C4-2B (cell line): ENCODE measurements around the gene GPD1.

Source experiments
- ZFX ChIP-seq: fragments of 450-650 bp; IDR thresholded peaks from 2 replicates; pipeline ENCODE4 v1.6.1; 2017
- TF ChIP-seq, protein P1 (sequence below): fragments of 450-650 bp; conservative IDR thresholded peaks from 2 replicates; pipeline ENCODE4 v1.5.1; 2017; ENCODE audit warnings: mild to moderate bottlenecking

DNA sequence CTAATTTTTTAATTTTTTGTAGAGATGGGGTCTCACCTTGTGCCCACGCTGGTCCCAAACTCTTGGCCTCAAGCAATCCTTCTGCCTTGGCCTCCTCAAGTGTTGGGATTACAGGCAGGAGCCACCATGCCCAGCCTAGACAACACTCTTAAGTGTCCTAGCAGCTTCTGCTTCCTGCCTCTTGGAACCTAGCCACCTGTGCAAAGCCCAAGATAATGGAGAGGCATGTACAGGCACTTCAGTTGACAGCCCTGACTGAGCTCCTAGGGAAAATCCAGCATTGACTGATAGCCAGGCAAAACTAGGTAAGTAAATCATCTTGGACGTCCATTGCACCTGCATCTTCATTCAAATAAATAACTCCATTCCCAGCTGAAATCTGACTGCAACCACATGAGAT is 23.7 kb downstream of the GPD1 start:
- TF ChIP-seq, protein P1, sequence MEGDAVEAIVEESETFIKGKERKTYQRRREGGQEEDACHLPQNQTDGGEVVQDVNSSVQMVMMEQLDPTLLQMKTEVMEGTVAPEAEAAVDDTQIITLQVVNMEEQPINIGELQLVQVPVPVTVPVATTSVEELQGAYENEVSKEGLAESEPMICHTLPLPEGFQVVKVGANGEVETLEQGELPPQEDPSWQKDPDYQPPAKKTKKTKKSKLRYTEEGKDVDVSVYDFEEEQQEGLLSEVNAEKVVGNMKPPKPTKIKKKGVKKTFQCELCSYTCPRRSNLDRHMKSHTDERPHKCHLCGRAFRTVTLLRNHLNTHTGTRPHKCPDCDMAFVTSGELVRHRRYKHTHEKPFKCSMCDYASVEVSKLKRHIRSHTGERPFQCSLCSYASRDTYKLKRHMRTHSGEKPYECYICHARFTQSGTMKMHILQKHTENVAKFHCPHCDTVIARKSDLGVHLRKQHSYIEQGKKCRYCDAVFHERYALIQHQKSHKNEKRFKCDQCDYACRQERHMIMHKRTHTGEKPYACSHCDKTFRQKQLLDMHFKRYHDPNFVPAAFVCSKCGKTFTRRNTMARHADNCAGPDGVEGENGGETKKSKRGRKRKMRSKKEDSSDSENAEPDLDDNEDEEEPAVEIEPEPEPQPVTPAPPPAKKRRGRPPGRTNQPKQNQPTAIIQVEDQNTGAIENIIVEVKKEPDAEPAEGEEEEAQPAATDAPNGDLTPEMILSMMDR = no peak
- no peak for TF ChIP-seq ZFX
